Measurements from ENCODE around the gene SKIL. TPM values are rescaled to one million over a fixed set of nuclear protein-coding genes. Genes with fewer than 3 reads are reported as not detected.
A peak's percentile ranks its signal among the peaks of the same experiment; 100 is the strongest.
"Not testable (repeated sequence)": the region's sequence is repeated elsewhere in the genome, so short reads cannot be mapped to it uniquely, and the experiment has no call there.

SKIL gene, protein sequence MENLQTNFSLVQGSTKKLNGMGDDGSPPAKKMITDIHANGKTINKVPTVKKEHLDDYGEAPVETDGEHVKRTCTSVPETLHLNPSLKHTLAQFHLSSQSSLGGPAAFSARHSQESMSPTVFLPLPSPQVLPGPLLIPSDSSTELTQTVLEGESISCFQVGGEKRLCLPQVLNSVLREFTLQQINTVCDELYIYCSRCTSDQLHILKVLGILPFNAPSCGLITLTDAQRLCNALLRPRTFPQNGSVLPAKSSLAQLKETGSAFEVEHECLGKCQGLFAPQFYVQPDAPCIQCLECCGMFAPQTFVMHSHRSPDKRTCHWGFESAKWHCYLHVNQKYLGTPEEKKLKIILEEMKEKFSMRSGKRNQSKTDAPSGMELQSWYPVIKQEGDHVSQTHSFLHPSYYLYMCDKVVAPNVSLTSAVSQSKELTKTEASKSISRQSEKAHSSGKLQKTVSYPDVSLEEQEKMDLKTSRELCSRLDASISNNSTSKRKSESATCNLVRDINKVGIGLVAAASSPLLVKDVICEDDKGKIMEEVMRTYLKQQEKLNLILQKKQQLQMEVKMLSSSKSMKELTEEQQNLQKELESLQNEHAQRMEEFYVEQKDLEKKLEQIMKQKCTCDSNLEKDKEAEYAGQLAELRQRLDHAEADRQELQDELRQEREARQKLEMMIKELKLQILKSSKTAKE
- 33.5 and 36.8 TPM in 2 replicates for total RNA-seq (2014; rRNA removed; shearing (Covaris generic))

DNA sequence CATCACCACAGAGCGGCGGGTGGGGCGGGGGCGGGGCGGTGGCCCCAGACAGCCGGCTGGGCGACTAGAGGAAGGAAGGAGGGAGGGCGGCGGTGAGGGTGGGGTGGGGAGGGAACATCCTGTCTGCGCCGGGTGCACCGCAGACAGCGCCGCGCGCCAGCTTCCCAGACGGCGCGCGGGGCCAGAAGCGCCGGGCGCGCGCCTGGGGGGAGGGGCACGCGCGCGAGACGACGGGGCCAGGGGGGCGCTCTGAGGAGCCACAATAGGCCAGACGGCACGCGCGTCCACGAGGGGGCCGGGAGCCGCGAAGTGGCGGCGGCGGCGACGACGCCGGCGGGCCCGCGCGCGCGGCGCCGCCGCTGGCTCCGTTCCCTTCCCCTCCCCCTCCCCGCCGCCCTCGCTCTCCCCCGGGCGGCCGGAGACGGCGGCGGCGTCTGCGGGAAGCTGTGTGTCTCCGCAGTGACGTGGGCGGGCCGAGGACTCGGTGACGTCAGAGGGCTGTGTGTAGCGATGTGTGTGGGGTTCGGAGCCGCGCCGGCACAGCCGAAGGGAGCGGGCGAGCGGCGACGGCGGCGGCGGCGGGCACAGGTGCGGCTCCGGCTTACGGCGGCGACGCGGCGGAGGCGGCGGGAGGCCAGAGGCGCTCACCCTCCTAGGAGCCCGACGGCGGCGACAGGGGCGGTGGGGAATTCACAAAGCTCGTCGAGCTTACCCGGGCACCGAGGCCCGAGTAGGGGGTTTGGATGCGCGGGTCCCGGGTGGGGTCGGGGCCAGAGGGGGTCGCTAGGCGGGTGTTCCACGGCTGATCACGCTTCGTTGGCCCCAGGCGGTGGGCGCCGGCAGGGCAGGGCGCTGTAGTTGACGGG, at the start of gene SKIL:
Gene SKIL (plus strand): TSS at position 540 of the 866 bp plus-strand sequence. CDS start 2,617 bp downstream, outside the sequence.
- DNase-seq (ENCODE audit: low read depth) = peak; percentile 97

- DNase-seq (ENCODE audit: low read depth) = no peak
Observed at GRCh38 chr3:170309046-170309445, 48.5 kb upstream of the SKIL start.

- DNase-seq (ENCODE audit: low read depth) = no peak
Observed at GRCh38 chr3:170317954-170318353, 39.6 kb upstream of the SKIL start.

GRCh38 chr3:170320461-170321121, 36.9 kb upstream of the SKIL start:
- DNase-seq (ENCODE audit: low read depth) = peak; percentile 33

DNA sequence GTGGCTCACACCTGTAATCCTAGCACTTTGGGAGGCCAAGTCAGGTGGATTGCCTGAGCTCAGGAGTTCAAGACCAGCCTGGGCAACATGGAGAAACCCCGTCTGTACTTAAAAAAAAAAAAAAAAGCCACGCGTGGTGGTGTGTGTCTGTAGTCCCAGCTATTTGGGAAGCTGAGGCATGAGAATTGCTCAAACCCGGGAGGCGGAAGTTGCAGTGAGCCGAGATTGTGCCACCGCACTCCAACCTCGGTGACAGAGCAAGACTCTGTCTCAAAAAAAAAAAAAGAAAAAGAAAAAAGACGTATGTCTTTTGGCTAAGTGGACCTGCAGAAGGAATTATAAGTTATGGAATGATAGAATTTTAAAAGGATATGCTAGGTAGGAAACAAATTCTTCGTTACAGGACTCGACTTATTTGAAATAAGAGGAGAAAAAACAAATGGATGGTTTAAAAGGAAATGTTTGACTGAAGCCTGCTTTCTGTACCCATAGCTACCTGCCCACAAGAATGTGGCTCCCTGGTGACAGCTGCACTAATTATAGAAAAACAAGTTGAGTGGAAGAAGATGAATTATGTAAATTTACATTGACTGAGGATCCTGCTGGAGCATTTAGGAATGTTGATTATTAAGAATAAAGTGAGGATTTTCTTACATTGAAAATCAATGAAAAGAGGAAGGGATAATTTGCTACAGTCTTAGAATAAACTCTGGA, 36.0 kb upstream of the SKIL start:
- DNase-seq (ENCODE audit: low read depth) = peak; percentile 78

GRCh38 chr3:170322566-170323269, 34.8 kb upstream of the SKIL start:
- peak; percentile 40 for DNase-seq (ENCODE audit: low read depth)

DNA sequence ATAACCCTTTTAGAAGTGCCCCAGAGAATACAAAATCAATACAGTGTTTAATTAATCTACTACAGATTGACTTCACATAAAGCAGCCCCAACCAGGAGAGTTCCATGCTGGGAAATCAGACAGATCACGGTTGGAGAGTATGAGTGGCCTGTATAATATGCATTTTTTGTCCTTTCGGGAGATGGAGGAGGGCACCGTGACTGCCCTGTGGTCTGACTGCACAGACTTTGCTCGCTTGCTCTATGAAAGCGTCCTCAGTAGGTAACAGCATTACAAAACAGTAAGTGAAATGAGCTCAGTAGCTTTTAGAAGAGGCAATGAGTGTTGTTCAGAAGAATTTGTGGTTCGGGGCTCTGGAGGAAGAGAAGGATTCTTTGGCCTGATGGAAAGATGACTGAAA, 34.2 kb upstream of the SKIL start:
- DNase-seq (ENCODE audit: low read depth) = peak; percentile 28

DNA sequence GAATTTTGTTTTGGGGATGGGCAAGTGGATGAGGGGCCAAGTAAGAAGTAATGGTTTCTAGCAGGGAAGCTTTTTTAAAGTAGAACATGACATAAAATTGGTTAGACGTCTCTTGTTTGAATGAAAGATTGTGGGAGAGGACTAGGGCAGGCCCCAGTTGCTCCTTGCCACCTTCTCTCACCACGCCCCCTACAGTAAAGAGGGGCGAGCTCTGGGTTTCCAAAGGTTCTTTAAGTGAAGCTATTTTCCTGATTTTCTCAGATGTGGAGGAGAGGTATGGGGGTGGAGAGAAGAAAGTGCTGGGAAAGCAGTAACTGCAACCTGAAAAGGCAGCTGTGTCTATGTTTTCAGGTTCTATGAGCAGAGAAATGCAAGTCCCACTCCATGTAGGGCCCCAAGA, 32.6 kb upstream of the SKIL start:
- no peak for DNase-seq (ENCODE audit: low read depth)

- DNase-seq (ENCODE audit: low read depth) = no peak
Observed at GRCh38 chr3:170327040-170327808, 30.3 kb upstream of the SKIL start.

DNA sequence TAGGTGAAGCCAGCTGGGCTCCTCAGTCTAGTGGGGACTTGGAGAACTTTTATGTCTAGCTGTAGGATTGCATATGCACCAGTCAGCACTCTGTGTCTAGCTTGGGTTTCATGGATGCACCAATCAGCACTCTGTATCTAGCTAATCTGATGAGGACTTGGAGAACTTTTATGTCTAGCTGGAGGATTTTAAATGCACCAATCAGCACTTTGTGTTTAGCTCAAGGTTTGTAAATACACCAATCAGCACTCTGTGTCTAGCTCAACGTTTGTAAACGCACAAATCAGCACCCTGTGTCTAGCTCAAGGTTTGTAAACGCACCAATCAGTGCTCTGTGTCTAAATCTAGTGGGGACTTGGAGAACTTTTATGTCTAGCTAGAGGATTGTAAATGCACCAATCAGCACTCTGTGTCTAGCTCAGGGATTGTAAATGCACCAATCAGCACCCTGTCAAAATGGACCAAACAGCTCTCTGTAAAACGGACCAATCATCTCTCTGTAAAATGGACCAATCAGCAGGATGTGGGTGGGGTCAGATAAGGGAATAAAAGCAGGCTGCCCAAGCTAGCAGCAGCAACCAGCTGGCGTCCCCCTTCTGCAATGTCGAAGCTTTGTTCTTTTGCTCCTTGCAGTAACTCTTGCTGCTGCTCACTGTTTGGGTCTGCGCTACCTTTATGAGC, 29.5 kb upstream of the SKIL start:
- not testable (repeated sequence) for DNase-seq (ENCODE audit: low read depth)

GRCh38 chr3:170330366-170330765, 27.1 kb upstream of the SKIL start:
- peak; percentile 93 for DNase-seq (ENCODE audit: low read depth)

GRCh38 chr3:170331143-170331542, 26.4 kb upstream of the SKIL start:
- DNase-seq (ENCODE audit: low read depth) = no peak

DNA sequence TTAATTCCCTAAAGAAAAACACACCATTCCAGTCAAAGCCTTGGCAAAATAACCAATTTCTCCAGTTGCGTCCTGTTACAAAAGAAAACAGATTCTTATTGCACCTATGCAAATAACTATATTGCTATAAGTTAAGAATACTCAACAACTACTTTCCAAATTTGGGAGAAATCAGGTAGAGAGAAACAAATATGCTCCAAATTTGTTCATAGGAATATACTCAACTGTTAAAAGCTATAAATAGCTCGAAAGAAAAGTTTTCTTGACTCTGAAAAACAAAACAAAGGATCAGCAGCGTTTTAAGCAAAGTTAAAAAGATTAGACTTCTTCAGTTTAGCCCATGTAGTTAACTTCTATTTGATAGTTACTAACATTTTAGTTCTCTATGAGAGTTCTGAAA, 20.1 kb upstream of the SKIL start:
- no peak for DNase-seq (ENCODE audit: low read depth)

GRCh38 chr3:170338690-170339340, 18.7 kb upstream of the SKIL start:
- DNase-seq (ENCODE audit: low read depth) = no peak

- not testable (repeated sequence) for DNase-seq (ENCODE audit: low read depth)
Observed at GRCh38 chr3:170342273-170342672, 15.2 kb upstream of the SKIL start.

- DNase-seq (ENCODE audit: low read depth) = peak; percentile 51
Observed at GRCh38 chr3:170343859-170344258, 13.7 kb upstream of the SKIL start.

DNA sequence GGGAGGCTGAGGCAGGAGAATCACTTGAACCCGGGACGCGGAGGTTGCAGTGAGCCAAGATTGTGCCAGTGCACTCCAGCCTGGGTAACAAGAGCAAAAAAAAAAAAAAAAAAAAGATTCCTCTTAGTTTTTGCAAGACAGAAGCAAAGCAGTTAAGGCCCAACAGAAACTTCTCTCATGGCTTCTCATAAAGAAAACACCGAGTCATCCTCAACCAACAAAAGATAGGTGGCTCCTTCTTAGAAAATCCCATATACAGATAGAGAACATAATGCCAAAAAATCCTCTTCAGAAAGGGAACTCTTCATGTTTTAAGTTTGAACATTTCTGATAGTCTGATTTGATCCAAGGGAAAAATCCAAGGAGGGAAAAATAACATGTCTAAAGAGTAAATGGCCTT, 12.5 kb upstream of the SKIL start:
- DNase-seq (ENCODE audit: low read depth) = no peak
